Measurements from ENCODE around the gene ARIH2.

The ARIH2 gene

GRCh38 chr3:48970586-48970985 lies 51.9 kb downstream of the ARIH2 start:
- H3K27ac ChIP-seq: no peak overlapping the region
- no peak for TF ChIP-seq CTCF (IDR thresholded peaks at IDR 0.05)
- no peak for DNase-seq (ENCODE audit: low spot score)

GRCh38 chr3:48974076-48974864 lies 55.6 kb downstream of the ARIH2 start:
- no peak for DNase-seq (ENCODE audit: low spot score)
- no peak overlapping the region for H3K4me3 ChIP-seq
- no peak for TF ChIP-seq CTCF (IDR thresholded peaks at IDR 0.05)
- no peak overlapping the region for H3K27ac ChIP-seq

More at GRCh38 chr3:48970586-48970985, 51.9 kb downstream of the ARIH2 start:
- no peak overlapping the region for H3K4me3 ChIP-seq

- Histone ChIP-seq H3K4me3 (no peak overlapping the region), H3K27ac (no peak overlapping the region)
- TF ChIP-seq CTCF (IDR thresholded peaks at IDR 0.05): no peak
- DNase-seq (ENCODE audit: low spot score): no peak
Measured at GRCh38 chr3:48979451-48979850, 60.8 kb downstream of the ARIH2 start.

- no peak for DNase-seq (ENCODE audit: low spot score)
- Histone ChIP-seq H3K27ac (no peak overlapping the region), H3K4me3 (no peak overlapping the region)
- TF ChIP-seq CTCF (IDR thresholded peaks at IDR 0.05): no peak
Measured at GRCh38 chr3:48980295-48980694, 61.7 kb downstream of the ARIH2 start.

- H3K27ac ChIP-seq: no peak overlapping the region
- no peak for TF ChIP-seq CTCF (IDR thresholded peaks at IDR 0.05)
- no peak for DNase-seq (ENCODE audit: low spot score)
- no peak overlapping the region for H3K4me3 ChIP-seq
Measured at GRCh38 chr3:48982016-48982415, 63.4 kb downstream of the ARIH2 start.

GRCh38 chr3:48982686-48983085 lies 64.0 kb downstream of the ARIH2 start:
- Histone ChIP-seq H3K4me3 (no peak overlapping the region), H3K27ac (no peak overlapping the region)
- TF ChIP-seq CTCF (IDR thresholded peaks at IDR 0.05): no peak
- DNase-seq (ENCODE audit: low spot score): no peak

- H3K27ac ChIP-seq: no peak overlapping the region
- no peak for TF ChIP-seq CTCF (IDR thresholded peaks at IDR 0.05)
- DNase-seq (ENCODE audit: low spot score): no peak
- no peak overlapping the region for H3K4me3 ChIP-seq
Measured at GRCh38 chr3:48983096-48983495, 64.5 kb downstream of the ARIH2 start.

All from coronary artery (tissue), 2 donors.